H1 (cell line): Measurements from ENCODE around the gene PAK5. TPM values are rescaled to one million over a fixed set of nuclear protein-coding genes. Genes with fewer than 3 reads are reported as not detected.

Experiments
- CTCF ChIA-PET: fragments of 300-600 bp; sonication (Branson Sonifier 250); formaldehyde crosslinking; loops from one replicate; lab custom pipeline; 2021; ENCODE audit not compliant: partially characterized antibody; lab: Charles Lee
- POLR2A ChIA-PET: fragments of 300-600 bp; sonication (Branson Sonifier 250); formaldehyde crosslinking; loops from one replicate; lab custom pipeline; 2021; ENCODE audit warnings: inconsistent platforms; ENCODE audit not compliant: partially characterized antibody; lab: Charles Lee
- DNase-seq, 2 experiments: peaks; one replicate each; pipeline versions ENCODE4 v3.0.0 to v3.0.0-alpha.2; 2010 to 2022; ENCODE audit warnings: low spot score in 2 of 2, low read depth in 1 of 2, mixed read lengths in 1 of 2
- FAIRE-seq: peaks from 2 replicates; lab custom pipeline; 2011; peaks lifted over from hg19 to GRCh38; lab: Jason Lieb, UNC
- H2AFZ ChIP-seq: 2 replicates; pipeline ENCODE4 v1.8.1; 2012; ENCODE audit warnings: low read length, inconsistent platforms
- H2AK5ac ChIP-seq: 2 replicates; pipeline ENCODE4 v1.6.1; 2013; ENCODE audit warnings: low read depth, low read length
- H2BK120ac ChIP-seq: replicated peaks from 2 replicates; pipeline ENCODE3; 2013; ENCODE audit warnings: low read depth, low read length, inconsistent platforms
- H2BK12ac ChIP-seq: 2 replicates; pipeline ENCODE4 v1.6.1; 2013; ENCODE audit warnings: low read depth, low read length
- H2BK15ac ChIP-seq: 2 replicates; pipeline ENCODE4 v1.6.1; 2013; ENCODE audit warnings: low read length
- H2BK20ac ChIP-seq: 2 replicates; pipeline ENCODE4 v1.6.1; 2013; ENCODE audit warnings: low read length
- H2BK5ac ChIP-seq: 2 replicates; pipeline ENCODE4 v1.6.1; 2013; ENCODE audit warnings: low read depth, low read length
- H3K14ac ChIP-seq: 2 replicates; pipeline ENCODE4 v1.6.1; 2013; ENCODE audit warnings: inconsistent platforms; ENCODE audit not compliant: insufficient read length
- H3K18ac ChIP-seq: 2 replicates; pipeline ENCODE4 v1.6.1; 2013; ENCODE audit warnings: low read length; ENCODE audit errors: extremely low read depth
- H3K23ac ChIP-seq: 2 replicates; pipeline ENCODE4 v1.6.1; 2013; ENCODE audit warnings: inconsistent platforms; ENCODE audit not compliant: insufficient read length
- H3K23me2 ChIP-seq: 2 replicates; pipeline ENCODE4 v1.6.1; 2013; ENCODE audit warnings: low read depth, low read length
- H3K27ac ChIP-seq: 2 replicates; pipeline ENCODE4 v1.6.1; 2011; ENCODE audit warnings: low read depth, low read length, inconsistent platforms
- H3K27me3 ChIP-seq, 4 experiments: replicated peaks in 1 of 4; 1 replicate in 1 of 4; 2 replicates in 3 of 4; pipeline versions ENCODE4 v1.6.1 to v1.8.1; 2011 to 2013; ENCODE audit warnings: low read length in 3 of 4, mild to moderate bottlenecking in 3 of 4, inconsistent platforms in 2 of 4, mixed read lengths in 2 of 4, moderate library complexity in 1 of 4; ENCODE audit not compliant: control insufficient read depth in 3 of 4, insufficient read depth in 3 of 4; ENCODE audit errors: extremely low read depth in 1 of 4
- H3K36me3 ChIP-seq, 4 experiments: 2 replicates each; pipeline versions ENCODE4 v1.6.1 to v1.8.1; 2011 to 2013; ENCODE audit warnings: mild to moderate bottlenecking in 4 of 4, low read length in 3 of 4, moderate library complexity in 2 of 4, control low read depth in 1 of 4, inconsistent platforms in 1 of 4; ENCODE audit not compliant: insufficient read depth in 4 of 4, control insufficient read depth in 2 of 4
- H3K4ac ChIP-seq: replicated peaks from 2 replicates; pipeline ENCODE3; 2013; ENCODE audit warnings: low read length, low read depth, mixed read lengths, inconsistent platforms; ENCODE audit not compliant: insufficient read length
- H3K4me1 ChIP-seq, 4 experiments: replicated peaks in 1 of 4; 1 replicate in 1 of 4; 2 replicates in 3 of 4; pipeline versions ENCODE4 v1.6.1 to v1.8.1; 2011 to 2013; ENCODE audit warnings: low read length in 3 of 4, inconsistent platforms in 2 of 4, mixed read lengths in 1 of 4; ENCODE audit not compliant: insufficient read depth in 4 of 4, control insufficient read depth in 3 of 4
- H3K4me2 ChIP-seq, 2 experiments: 2 replicates each; pipeline versions ENCODE4 v1.6.1 to v1.8.1; 2011 to 2013; ENCODE audit warnings: low read depth in 2 of 2, low read length in 2 of 2, control low read depth in 1 of 2, inconsistent platforms in 1 of 2, mild to moderate bottlenecking in 1 of 2; ENCODE audit not compliant: insufficient read depth in 1 of 2
- H3K4me3 ChIP-seq, 4 experiments: fragments of 200-600, 300-600 bp in 1 of 4; sonication (generic), shearing (Covaris generic), sonication (Bioruptor Twin) in 1 of 4; 2 replicates each; pipeline versions ENCODE4 v1.5.1 to v1.8.1; 2011 to 2016; ENCODE audit warnings: low read length in 4 of 4, low read depth in 3 of 4, control low read depth in 2 of 4, inconsistent platforms in 2 of 4, mild to moderate bottlenecking in 2 of 4, mixed read lengths in 1 of 4, moderate library complexity in 1 of 4; ENCODE audit not compliant: insufficient read depth in 2 of 4; ENCODE audit errors: extremely low read depth in 1 of 4
- H3K56ac ChIP-seq: replicated peaks from 2 replicates; pipeline ENCODE3; 2013; ENCODE audit warnings: low read depth, mild to moderate bottlenecking, mixed read lengths, low read length, inconsistent platforms; ENCODE audit not compliant: insufficient read length
- H3K79me1 ChIP-seq: 2 replicates; pipeline ENCODE4 v1.6.1; 2013; ENCODE audit warnings: low read depth, low read length, control low read depth
- H3K79me2 ChIP-seq, 2 experiments: 2 replicates each; pipeline versions ENCODE4 v1.6.1 to v1.8.1; 2012 to 2013; ENCODE audit warnings: low read length in 2 of 2, mild to moderate bottlenecking in 2 of 2, inconsistent platforms in 1 of 2; ENCODE audit not compliant: insufficient read depth in 2 of 2, control insufficient read depth in 1 of 2
- H3K9ac ChIP-seq, 4 experiments: replicated peaks in 1 of 4; 1 replicate in 1 of 4; 2 replicates in 3 of 4; pipeline versions ENCODE4 v1.6.1 to v1.8.1; 2011 to 2013; ENCODE audit warnings: low read depth in 3 of 4, low read length in 3 of 4, control low read depth in 2 of 4, mild to moderate bottlenecking in 2 of 4, moderate library complexity in 2 of 4, inconsistent platforms in 1 of 4; ENCODE audit errors: extremely low read depth in 1 of 4
- H3K9me3 ChIP-seq, 2 experiments: 2 replicates each; pipeline versions ENCODE4 v1.6.1 to v1.8.1; 2012 to 2013; ENCODE audit warnings: mild to moderate bottlenecking in 2 of 2, moderate library complexity in 2 of 2, control low read depth in 1 of 2, inconsistent platforms in 1 of 2, low read depth in 1 of 2, low read length in 1 of 2, mixed read lengths in 1 of 2; ENCODE audit not compliant: insufficient read depth in 2 of 2
- H4K20me1 ChIP-seq, 2 experiments: replicated peaks in 1 of 2; 2 replicates each; pipeline versions ENCODE3 to v1.8.1; 2011 to 2013; ENCODE audit warnings: inconsistent platforms in 2 of 2, low read length in 2 of 2, mild to moderate bottlenecking in 1 of 2; ENCODE audit not compliant: insufficient read depth in 2 of 2, control insufficient read depth in 1 of 2
- H4K5ac ChIP-seq: 2 replicates; pipeline ENCODE4 v1.6.1; 2013; ENCODE audit warnings: low read length, low read depth, mixed read lengths, inconsistent platforms; ENCODE audit not compliant: insufficient read length
- H4K8ac ChIP-seq: 2 replicates; pipeline ENCODE4 v1.8.0; 2013; ENCODE audit warnings: mild to moderate bottlenecking, moderate library complexity, low read length, inconsistent platforms; ENCODE audit not compliant: insufficient read depth; ENCODE audit errors: extremely low read depth
- H4K91ac ChIP-seq: replicated peaks from 2 replicates; pipeline ENCODE3; 2013; ENCODE audit warnings: low read length, mixed read lengths, inconsistent platforms; ENCODE audit not compliant: insufficient read length
- POLR2A ChIP-seq, 2 experiments: IDR thresholded peaks; 1 replicate in 1 of 2; 2 replicates in 1 of 2; pipeline ENCODE4 v1.6.1; 2011; ENCODE audit warnings: low read depth in 2 of 2, low read length in 2 of 2, mild to moderate bottlenecking in 2 of 2; ENCODE audit errors: control extremely low read depth in 1 of 2
- SP1 ChIP-seq: IDR thresholded peaks from 2 replicates; pipeline ENCODE4 v1.6.1; 2011; ENCODE audit warnings: low read depth, low read length
- WGBS, 2 experiments: shearing (Covaris generic) in 1 of 2; methylation state at CpG; one replicate each; pipeline versions ENCODE4 v1.1.6 to v1.1.7; 2013 to 2015; ENCODE audit warnings: low lambda C conversion rate in 2 of 2, mixed read lengths in 2 of 2, inconsistent platforms in 1 of 2, low coverage in 1 of 2, missing lambda C conversion rate in 1 of 2; ENCODE audit not compliant: insufficient replicate concordance in 2 of 2, insufficient coverage in 1 of 2, insufficient read length in 1 of 2; ENCODE audit errors: extremely low coverage in 1 of 2, missing lambda C conversion rate in 1 of 2; 5-methylcytosine and 5-hydroxymethylcytosine counted together
- polyA plus RNA-seq, 7 experiments: library from polyadenylated mRNA; depleted of rRNA in 3 of 7; stranded (reverse) in 5 of 7; unstranded in 2 of 7; fragments of >200 nt in 5 of 7; fragments of 200-250 nt in 2 of 7; gene quantifications; 1 replicate in 5 of 7; 2 replicates in 1 of 7; 4 replicates in 1 of 7; pipeline versions ENCODE4 v1.2.1 to v1.2.3, GENCODE V29; 2011 to 2013; ENCODE audit warnings: missing spikeins in 2 of 7, mixed read lengths in 2 of 7
- total RNA-seq: library from RNA; stranded (reverse); fragmentation: NEBNext Ultra II Directional; extraction: Animal tissue kit (Norgen Biotek cat#: 25700); gene quantifications from 2 replicates; pipeline ENCODE4 v1.2.1, GENCODE V29; 2021

PAK5 gene
- total and polyA plus RNA-seq, 2 of the 8 experiments (the other 6 are each of a cell fraction or from before 2014, with no cell fraction given): 0.54 to 0.80 TPM

DNA sequence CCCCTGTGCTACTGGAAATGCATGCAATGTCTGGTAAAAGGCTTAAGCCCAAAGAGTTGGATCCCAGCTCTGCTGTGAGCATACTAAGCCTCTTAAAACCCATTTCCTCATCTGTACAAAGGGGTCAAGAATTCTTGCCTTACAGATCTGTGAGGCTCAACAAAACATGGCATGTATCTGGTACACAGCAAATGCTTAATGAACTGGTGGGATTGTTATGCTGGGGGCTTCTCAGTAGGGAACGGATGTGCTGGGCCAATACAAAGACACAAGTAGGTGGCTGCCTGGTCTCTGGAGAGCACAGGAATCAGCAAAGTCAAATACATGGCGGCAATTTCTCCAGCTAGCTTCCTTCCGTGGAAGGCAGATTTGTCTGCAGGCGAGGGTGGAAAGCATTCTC lies 262.2 kb downstream of the PAK5 start:
- Histone ChIP-seq H2BK5ac (0 out of 2 replicates have a peak overlapping the region, but pooled peaks have one; percentile 29), H3K23ac (no peak overlapping the region), H3K27me3 (peaks cover 0 to 27% (median 13%) of the 10 kb centered on the region in 4 experiments; a peak in 6 of 7 replicates), H3K27ac (no peak overlapping the region), H2AK5ac (no peak overlapping the region), H3K4me3 (no peak overlapping the region; a peak in 1 of 8 replicates), H4K91ac (no peak overlapping the region), H4K8ac (no peak overlapping the region), H3K36me3 (no peaks in the 10 kb centered on the region), H2BK120ac (no peak overlapping the region), H4K5ac (no peak overlapping the region), H3K56ac (no peak overlapping the region), H2BK20ac (no peak overlapping the region), H2BK15ac (no peak overlapping the region), H3K79me1 (no peaks in the 10 kb centered on the region), H3K23me2 (0 out of 2 replicates have a peak, but pooled peaks cover 2% of the 10 kb centered on the region), H2BK12ac (peak overlapping the region; percentile 13; the same call in 1 of the 2 replicates), H2AFZ (no peak overlapping the region), H3K4me2 (0 out of 4 replicates have a peak overlapping the region, but pooled peaks of 1 of the 2 experiments have one; percentile 11), H4K20me1 (no peaks in the 10 kb centered on the region), H3K9me3 (no peaks in the 10 kb centered on the region; a peak in 1 of 4 replicates), H3K4ac (no peak overlapping the region), H3K79me2 (no peaks in the 10 kb centered on the region), H3K9ac (no peak overlapping the region), H3K14ac (no peak overlapping the region), H3K4me1 (peaks cover 19 to 35% (median 25%) of the 10 kb centered on the region in 4 experiments), H3K18ac (no peak overlapping the region)
- ChIA-PET CTCF (interaction anchor here (1.0 to 2.5 kb wide), 5 partner anchors 12 to 117 kb away, joined by 4 to 8 read pairs (median 5); no protein-coding TSS in a partner anchor), POLR2A (no interaction called here)
- DNase-seq: no peak
- FAIRE-seq: peak; percentile 65
- 60% methylated on average over 4 of the region's 4 CpGs; no CpG with 5 or more reads in 1 of the 2 experiments for WGBS, 2 experiments
- no peak for TF ChIP-seq POLR2A (IDR thresholded peaks at IDR 0.05; ENCODE audit: control extremely low read depth in 1 of 2, low read depth in 2 of 2, low read length in 2 of 2)
- TF ChIP-seq SP1: 0 out of 2 replicates have a peak, but pooled peaks have one; percentile 26
